GM21528 (cell line): ENCODE data around the gene SNRNP35.
"Not testable (repeated sequence)": the region's sequence is repeated elsewhere in the genome, so short reads cannot be mapped to it uniquely, and the experiment has no call there.

Experiments
- ATAC-seq: cut with Tn5 transposase; IDR thresholded peaks from one replicate; pipeline ENCODE4 v1.9.1; 2021; ENCODE audit warnings: mild to moderate bottlenecking, moderate library complexity; ENCODE audit not compliant: unreplicated experiment, low FRiP score

SNRNP35 gene, protein sequence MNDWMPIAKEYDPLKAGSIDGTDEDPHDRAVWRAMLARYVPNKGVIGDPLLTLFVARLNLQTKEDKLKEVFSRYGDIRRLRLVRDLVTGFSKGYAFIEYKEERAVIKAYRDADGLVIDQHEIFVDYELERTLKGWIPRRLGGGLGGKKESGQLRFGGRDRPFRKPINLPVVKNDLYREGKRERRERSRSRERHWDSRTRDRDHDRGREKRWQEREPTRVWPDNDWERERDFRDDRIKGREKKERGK

DNA sequence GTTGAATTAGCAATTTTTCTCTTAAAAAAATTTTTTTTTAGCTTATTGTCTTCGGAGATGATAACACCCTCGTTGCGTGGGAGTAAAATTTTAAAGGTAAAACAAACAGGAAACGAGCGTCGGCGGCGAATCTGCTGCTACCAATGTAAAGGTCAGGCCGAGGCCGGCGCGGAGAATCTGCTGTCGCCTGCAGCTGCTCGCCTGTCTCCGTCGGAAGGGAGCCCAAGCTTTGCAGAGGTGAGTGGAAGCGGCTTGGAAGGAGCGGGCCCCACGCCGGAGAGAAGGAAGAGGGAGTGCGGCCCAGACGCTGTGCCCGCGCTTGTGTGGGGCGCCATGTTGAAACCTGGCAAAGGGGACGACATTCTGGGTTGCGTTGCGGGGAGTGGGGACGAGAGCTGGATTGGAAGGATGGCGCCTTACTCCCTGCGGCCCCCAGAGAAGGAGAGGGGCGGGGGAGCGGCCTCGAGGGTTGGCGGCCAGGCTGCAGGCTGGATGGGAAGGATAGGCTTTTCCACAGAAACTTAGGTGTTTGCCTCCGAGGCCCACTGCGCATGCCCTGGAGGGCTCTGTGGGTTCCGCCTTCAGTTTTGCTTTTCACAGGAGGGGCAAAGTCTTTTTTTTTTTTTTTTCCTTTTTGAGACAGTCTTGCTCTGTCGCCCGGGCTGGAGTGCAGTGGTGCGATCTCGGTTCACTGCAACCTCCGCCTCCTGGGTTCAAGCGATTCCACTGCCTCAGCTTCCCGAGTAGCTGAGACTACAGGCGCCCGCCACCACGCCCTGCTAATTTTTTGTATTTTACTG, at the start of gene SNRNP35:
Gene SNRNP35 (plus strand): TSS at position 160 of the 800 bp plus-strand sequence. CDS start 7,402 bp downstream, outside the sequence.
- peak; percentile 45 for ATAC-seq

DNA sequence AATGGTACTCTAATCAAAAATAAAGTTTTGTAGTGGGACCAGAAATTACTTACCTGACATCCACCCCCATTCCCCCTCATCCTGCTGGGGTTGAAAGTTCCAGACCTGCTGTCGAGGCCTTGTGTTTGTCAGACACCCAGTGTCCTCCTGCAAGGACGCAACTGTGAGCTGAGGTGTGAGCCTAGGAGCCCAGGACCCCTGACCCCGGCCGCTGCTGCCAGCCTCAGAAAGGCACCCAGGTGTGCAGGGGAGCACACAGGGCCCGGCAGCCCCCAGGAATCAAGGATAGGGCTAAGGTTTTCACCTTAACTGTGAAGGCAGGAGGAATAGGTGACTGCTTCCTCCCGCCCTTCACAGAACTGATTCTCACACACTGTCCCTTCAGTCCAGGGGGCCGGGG, 49.3 kb upstream of the SNRNP35 start:
- not testable (repeated sequence) for ATAC-seq

DNA sequence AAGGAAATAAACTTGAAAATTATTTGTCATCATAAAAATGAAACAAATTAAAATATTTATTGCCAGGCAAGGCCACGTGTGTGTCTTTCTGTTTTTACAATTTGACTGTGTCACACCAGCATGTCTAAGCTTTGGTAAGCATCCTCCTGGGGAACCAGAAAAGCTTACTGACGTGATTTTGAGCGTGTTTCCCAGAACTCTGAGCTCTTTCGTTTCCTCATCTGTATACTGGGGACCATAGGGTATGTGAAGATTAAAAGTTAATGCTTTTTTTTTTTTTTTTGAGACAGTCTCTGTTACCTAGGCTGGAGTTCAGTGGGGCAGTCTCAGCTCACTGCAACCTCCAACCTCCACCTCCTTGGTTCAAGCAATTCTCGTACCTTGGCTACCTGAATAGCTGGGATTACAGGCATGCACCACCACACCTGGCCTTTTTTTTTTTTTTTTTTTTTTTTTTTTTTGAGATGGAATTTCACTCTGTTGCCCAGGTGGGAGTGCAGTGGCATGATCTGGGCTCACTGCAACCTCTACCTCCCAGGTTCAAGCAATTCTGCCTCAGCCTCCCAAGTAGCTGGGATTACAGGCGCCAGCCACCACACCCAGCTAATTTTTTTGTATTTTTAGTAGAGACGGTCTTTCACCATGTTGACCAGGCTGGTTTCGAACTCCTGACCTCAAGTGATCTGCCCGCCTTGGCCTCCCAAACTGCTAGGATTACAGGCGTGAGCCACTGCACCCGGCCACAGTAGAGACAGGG, 48.5 kb upstream of the SNRNP35 start:
- ATAC-seq: not testable (repeated sequence)

DNA sequence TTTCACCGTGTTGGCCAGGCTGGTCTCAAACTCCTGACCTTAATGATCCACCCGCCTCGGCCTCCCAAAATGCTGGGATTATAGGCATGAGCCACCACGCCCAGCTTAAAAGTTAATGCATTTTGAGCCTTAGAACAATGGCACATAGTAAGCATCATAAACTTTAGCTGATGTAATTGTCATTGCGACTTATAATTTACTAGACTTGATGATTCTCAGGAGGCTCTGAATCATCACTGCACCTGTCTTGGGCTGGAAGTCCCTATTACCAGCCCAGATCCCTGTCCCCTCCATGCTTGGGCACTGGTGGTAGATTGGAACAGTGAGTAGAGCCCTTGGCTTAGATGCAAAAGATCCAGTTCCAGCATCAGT, 47.9 kb upstream of the SNRNP35 start:
- ATAC-seq: no peak

DNA sequence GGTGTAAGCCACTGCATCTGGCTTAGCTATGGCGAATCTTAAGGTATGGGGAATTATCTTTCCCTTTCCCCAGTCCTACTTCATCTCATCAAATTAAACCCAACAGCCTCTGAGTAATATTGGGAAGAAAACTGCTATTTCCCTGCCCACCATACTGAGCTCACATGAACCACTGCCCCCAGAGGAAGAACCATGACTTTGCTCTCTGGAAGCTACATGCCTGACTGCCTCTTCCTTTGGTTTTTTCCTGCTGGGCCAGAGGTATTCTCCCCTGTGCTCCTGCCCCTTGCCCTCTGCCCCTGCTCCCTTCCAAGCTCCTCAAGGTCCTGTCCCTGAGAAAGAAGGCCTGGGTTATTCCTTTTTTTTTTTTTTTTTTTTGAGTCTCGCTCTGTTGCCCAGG, 36.6 kb upstream of the SNRNP35 start:
- ATAC-seq: no peak

DNA sequence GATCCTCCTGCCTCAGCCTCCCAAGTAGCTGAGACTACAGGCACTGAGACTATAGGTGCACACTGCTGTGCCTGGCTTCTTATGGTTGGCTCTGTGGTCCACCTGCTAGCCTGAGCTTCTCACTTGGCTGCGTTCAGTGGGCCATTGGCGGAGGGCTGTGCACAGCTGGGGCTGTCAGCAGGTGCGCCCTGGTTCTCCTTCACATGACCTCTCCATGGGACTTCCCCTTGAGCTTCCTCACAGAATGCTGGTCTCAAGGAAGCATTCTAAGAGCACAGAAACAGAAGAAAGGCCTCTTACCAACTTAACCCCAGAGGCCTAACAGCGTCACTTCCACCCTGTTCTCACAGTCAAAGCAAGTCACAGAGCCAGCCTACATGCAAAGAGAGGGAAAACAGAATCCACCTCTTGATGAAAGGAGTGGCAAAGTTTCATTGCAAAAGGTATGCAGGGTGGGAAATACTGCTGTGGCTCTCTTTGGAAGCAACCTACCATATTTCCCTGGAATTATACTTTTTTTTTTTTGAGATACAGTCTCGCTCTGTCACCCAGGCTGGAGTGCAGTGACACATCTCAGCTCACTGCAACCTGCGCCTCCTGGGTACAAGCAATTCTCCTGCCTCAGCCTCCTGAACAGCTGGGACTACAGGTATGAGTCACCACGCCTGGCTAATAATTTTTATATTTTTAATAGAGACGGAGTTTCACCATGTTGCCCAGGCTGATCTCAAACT, 30.7 kb upstream of the SNRNP35 start:
- ATAC-seq: peak; percentile 85

DNA sequence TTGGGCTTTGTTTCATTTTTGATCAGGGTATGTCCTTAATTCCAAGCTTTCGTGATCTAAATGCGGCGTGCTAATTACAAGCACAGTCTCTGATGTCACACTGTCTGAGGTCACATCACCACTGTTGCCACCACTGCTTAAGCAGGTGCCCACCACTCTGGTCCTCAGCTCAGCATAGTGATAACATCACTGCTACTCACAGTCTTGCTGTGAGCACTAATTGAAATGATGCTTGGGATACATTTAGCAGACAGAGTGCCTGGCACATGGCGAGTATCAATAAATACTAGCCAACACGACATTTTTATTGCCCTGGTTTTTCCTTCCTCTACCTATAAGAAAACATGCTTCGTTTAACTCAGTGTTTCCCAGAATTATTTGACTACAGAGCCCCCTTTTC, 29.3 kb upstream of the SNRNP35 start:
- no peak for ATAC-seq

DNA sequence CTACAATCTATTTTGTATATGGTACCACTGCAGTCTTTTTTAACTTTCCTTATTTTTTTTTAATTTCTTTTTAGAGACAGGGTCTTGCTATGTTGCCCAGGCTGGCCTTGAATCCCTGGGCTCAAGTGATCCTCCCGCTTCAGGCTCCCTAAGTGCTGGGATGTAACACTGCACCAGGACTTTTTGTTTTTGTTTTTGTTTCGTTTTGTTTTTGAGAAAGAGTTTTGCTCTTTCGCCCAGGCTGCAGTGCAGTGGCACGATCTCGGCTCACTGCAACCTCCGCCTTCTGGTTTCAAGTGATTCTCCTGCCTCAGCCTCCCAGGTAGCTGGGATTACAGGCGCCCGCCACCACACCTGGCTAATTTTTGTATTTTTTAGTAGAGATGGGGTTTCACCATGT, 28.8 kb upstream of the SNRNP35 start:
- not testable (repeated sequence) for ATAC-seq

DNA sequence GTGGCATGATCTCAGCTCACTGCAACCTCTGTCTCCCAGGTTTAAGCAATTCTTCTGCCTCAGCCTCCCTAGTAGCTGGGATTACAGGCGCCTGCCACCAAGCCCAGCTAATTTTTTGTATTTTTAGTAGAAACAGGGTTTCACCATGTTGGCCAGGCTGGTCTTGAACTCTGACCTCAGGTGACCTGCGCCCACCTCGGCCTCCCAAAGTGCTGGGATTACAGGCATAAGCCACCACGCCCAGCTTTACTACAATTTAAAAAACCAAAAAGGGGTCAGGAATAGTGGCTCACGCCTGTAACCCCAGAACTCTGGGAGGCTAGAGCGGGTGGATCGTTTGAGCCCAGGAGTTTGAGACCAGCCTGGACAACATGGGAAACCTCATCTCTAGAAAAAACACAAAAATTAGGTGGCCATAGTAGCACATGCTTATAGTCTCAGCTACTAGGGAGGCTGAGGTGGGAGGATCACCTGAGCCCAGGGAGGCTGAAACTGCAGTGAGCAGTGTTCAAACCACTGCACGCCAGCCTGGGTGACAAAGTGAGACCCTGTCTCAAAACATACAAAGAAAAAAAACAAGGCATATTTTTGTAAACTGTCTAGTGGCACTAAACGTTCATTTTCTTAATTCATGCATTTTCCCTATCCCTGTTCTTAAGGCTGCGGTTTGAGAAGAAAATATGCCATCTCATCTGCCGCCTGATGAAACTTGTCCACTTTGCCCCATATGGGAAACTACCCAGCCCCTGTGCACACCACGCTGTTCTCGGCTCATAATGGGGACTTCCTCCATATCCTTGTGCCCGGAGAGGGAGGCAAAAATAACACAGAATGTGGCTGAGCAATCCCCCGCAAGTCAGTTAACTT, 25.8 kb upstream of the SNRNP35 start:
- ATAC-seq: not testable (repeated sequence)

DNA sequence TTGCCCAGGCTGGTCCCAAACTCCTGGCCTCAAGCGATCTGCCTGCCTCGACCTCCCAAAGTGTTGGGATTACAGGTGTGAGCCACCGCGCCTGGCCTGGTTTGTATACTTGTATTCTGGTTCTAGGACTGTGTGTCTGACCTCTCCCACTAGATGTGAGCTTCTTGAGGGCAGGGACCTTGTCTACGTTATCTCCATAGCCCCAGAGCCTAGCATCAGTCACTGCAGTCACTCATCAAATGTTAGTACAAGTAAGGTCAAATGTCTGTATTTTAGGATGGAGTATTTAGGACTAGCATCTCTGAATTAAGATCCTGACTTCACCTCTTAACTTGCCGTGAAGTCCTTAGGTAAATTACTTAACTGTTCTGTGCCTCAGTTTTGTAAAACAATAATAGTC, 24.3 kb upstream of the SNRNP35 start:
- ATAC-seq: no peak

DNA sequence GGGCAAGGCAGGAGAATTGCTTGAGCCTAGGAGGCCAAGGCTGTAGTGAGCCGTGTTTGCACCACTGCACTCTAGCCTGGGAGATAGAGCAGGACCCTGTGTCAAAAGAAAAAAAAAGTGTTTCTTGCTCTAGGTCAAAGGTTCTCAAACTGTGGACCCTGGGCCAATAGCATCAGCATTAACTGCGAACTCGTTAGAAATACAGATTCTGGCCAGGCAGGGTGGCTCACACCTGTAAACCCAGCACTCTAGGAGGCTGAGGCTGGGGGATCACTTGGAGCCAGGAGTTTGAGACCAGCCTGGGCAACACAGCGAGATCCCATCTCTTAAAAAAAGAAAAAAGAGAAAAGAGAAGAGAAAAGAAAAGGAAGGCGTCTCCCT, 22.3 kb upstream of the SNRNP35 start:
- no peak for ATAC-seq

DNA sequence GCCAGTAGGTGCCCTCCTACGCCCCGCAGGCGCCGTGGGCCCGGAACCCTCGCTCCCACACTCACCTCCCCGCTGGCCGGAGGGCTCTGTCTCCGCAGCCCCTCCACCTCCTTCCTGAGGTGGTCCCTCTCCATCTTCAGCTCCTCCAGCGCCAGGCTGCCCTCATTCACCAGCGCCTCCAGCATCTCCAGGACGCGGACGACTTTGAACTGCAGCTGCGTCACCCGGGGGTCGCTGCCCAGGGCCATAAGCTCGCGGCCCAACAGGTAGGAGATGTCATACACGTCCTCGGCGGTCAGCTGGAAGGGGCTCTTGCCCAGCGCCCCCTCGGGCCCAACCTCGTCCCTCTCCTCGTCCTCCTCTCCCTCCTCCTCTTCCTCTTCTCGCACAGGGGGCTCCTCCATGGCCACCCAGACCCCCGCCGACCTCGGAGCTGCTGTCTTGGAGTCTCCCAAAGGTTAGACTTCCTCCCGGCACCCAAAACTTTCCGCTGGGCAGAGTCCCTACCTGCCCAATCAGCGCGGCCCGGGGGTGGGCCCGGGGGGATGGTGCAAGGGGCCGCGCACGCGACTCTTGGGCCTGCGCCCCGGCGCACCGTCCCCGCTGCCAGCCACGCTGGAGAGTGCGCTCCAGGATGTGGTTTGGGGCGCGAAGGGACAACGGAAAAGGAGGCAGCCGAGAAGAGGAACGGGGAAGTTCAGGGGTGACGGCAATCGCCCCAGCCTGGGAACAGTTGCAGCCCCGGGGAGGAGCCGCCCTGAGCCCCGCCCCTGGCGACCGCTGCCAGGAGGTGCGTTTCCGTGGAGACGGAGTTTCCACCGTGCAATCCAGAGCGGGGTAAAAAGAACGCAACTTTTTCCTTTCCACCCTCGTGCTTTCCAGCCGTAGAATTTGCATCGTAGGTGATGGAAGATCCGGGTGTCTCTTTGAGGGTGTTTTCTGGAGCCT, 21.6 kb upstream of the SNRNP35 start, which contains the start of gene RILPL2:
Gene RILPL2 (minus strand): TSS at position 668 of the 948 bp plus-strand sequence. CDS start 264 bp downstream, at position 404.
- ATAC-seq: peak; percentile 77

DNA sequence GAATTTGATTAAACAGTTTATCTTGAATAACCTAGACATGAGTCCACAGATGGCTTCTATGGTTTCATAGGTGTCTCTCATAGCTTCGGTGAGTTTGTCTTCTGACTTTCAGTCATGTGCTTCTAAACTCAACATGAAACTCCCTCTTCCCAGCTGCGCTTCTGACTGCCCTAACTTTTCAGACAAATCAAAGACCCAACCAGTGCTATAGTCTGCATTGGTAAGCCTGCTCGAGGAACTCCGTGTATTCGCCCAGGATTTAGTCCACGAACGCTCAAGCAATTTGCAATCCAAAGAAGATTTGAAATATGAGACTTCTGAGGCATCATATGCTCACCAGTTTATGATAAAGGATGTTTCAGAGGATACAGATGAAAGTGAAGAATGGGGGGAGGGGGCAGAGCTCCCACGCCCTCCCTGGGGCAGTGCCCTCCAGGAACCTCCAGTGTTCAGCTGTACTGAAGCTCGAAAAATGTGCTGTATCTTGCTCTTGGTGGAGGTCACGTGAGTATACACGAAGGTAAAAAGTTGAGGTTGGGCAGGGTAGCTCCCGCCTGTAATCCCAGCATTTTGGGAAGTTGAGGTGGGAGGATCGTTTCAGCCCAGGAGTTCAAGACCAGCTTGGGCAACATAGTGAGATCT, 16.3 kb upstream of the SNRNP35 start:
- peak; percentile 63 for ATAC-seq

DNA sequence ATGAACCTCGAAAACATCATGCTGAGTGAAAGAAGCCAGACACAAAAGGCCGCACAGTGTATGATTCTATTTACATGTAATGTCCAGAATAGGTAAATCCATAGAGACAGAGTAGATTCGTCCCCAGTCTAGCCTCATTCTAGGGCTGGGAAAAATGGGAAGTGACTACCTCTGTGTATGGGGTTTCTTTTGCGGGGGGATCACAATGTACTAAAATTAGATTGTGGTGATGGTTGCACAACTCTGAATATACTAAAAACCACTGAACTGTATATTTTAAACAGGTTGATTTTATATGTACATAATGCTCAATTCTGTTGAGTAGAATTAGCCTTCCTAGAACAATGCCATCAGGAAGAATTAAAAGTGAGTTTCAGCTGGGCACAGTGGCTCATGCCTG, 15.2 kb upstream of the SNRNP35 start:
- no peak for ATAC-seq

DNA sequence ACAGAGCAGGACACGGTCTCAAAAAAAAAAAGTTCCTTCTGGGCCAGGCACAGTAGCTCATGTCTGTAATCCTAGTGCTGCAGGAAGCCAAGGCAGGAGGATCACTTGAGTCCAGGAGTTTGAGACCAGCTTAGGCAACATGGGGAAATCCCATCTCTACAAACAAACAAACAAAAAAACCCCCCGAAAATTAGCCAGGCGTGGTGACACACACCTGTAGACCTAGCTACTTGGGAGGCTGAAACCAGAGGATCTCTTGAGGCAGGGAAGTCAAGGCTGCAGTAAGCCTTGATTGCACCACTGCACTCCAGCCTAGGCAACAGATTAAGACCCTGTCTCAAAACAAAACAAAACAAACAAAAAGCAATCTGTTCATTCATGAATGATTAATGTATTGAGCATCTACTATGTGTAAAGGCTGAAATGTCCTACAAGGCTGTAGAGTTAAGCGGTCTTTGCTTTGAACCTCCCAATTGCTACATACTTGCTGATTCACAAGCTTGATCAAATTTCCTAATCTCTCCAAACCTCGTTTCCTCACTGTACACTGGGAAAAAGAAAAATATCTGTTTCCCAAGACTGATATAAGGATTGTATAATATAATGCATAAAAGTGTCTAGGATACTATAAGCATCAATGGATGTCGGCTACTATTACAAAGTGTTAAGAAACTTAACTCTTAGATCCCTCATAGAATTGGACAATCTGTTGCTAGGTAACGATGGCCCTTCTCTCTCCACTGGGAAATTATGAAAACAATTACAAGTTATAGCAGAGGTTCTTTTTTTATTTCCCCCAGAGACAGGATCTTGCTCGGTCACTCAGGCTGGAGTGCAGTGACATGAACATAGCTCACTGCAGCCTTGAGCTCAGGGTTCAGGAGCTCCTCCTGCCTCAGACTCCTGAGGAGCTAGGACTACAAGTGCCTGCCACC, 13.6 kb upstream of the SNRNP35 start:
- no peak for ATAC-seq

DNA sequence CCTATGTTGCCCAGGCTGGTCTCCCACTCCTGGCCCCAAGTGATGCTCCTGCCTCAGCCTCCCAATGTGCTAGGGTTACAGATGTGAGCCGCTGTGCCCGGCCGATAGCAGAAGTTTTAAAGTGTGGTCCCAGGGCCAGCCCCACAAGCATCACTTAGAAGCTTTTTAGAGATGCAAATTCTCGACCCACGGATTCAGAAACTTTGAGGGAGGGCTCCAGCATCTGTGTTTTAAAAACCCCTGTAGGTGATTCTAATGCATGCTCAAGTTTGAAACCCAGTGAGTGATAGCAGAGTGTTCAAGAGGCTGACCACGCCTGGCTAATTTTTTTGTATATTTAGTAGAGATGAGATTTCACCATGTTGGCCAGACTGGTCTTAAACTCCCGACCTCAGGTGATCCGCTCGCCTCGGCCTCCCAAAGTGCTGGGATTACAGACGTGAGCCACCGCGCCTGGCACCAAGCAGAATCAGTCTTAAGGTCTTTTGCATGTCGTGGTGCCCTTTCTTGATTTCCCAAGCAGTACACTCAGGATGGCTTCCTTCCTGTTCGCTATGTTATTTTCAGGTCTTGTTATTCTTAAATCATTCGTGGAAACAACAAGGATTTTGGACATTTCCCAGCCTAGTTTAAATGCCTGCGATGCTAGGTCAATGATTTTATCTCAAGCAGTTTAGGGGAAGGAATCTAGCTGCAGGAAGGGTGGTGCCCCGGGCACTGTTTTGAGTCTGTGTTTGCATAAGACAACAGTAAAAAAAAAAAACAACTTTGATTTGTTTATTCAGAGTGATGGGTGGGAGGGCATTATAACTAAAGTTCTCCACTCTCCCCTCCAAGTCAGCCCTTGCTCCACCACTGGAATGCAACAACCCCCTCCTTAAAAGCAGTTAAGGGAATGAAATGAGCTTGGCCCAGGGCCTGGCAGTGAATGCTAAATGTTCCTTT, 12.3 kb upstream of the SNRNP35 start:
- ATAC-seq: no peak
